Transverse colon (tissue), 4 donors: ENCODE measurements around the gene AP4E1.

Source experiments
- EP300 ChIP-seq: sonication (generic); formaldehyde crosslinking; IDR thresholded peaks from one replicate; pipeline ENCODE4 v1.6.1; 2017; ENCODE audit warnings: antibody characterized with exemption, low read depth
- POLR2A ChIP-seq: fragments of 450-650 bp; IDR thresholded peaks from one replicate; pipeline ENCODE4 v1.6.1; 2016; ENCODE audit warnings: antibody characterized with exemption, mild to moderate bottlenecking, moderate library complexity
- POLR2AphosphoS5 ChIP-seq, 3 donors: sonication (generic); formaldehyde crosslinking; IDR thresholded peaks; one replicate each; pipeline ENCODE4 v1.6.1; 2016; ENCODE audit warnings: antibody characterized with exemption in 3 of 3
- TF ChIP-seq, protein P1 (sequence below), 5 experiments: fragments of 200-600 bp in 3 of 5; fragments of 450-650 bp in 2 of 5; sonication (generic) in 3 of 5; IDR thresholded peaks; 1 replicate in 2 of 5; 2 replicates in 3 of 5; pipeline ENCODE4 v1.5.1; 2016 to 2017; ENCODE audit warnings: antibody characterized with exemption in 5 of 5, inconsistent platforms in 3 of 5, mild to moderate bottlenecking in 2 of 5, moderate library complexity in 1 of 5

DNA sequence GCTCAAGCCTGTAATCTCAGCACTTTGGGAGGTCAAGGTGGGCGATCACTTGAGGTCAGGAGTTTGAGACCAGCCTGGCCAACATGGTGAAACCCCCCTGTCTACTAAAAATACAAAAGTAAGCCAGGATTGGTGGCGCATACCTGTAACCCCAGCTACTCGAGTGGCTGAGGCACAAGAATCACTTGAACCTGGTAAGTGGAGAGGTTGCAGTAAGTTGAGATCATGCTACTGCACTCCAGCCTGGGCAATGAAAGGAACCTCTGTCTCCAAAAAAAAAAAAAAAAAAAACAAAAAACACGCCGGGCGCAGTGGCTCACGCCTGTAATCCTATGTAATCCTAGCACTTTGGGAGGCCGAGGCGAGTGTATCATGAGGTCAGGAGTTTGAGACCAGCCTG is 18.9 kb upstream of the AP4E1 start:
- TF ChIP-seq POLR2A (no peak), POLR2AphosphoS5 (IDR thresholded peaks at IDR 0.05) (no peak), EP300 (no peak)
- TF ChIP-seq, protein P1, sequence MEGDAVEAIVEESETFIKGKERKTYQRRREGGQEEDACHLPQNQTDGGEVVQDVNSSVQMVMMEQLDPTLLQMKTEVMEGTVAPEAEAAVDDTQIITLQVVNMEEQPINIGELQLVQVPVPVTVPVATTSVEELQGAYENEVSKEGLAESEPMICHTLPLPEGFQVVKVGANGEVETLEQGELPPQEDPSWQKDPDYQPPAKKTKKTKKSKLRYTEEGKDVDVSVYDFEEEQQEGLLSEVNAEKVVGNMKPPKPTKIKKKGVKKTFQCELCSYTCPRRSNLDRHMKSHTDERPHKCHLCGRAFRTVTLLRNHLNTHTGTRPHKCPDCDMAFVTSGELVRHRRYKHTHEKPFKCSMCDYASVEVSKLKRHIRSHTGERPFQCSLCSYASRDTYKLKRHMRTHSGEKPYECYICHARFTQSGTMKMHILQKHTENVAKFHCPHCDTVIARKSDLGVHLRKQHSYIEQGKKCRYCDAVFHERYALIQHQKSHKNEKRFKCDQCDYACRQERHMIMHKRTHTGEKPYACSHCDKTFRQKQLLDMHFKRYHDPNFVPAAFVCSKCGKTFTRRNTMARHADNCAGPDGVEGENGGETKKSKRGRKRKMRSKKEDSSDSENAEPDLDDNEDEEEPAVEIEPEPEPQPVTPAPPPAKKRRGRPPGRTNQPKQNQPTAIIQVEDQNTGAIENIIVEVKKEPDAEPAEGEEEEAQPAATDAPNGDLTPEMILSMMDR (IDR thresholded peaks at IDR 0.05), result no peak
